KOPT-K1 (cell line): ENCODE results near the gene UHRF1.
"Not testable (repeated sequence)": the region's sequence is repeated elsewhere in the genome, so short reads cannot be mapped to it uniquely, and the experiment has no call there.

ENCODE experiments used
- H3K27ac ChIP-seq: fragments of 200-600 bp; sonication (generic); 2 replicates; pipeline ENCODE4 v1.5.1; 2016; ENCODE audit warnings: antibody characterized with exemption, mild to moderate bottlenecking, low read depth, low read length; ENCODE audit not compliant: poor library complexity, severe bottlenecking
- H3K36me3 ChIP-seq: fragments of 200-600 bp; sonication (generic); 2 replicates; pipeline ENCODE4 v1.5.1; 2017; ENCODE audit warnings: antibody characterized with exemption, mild to moderate bottlenecking, low read length, moderate library complexity; ENCODE audit not compliant: insufficient read depth
- H3K9me3 ChIP-seq: fragments of 200-600 bp; sonication (generic); 2 replicates; pipeline ENCODE4 v1.5.1; 2017; ENCODE audit warnings: antibody characterized with exemption, low read length, mild to moderate bottlenecking; ENCODE audit not compliant: insufficient read depth, poor library complexity, severe bottlenecking

The UHRF1 gene

GRCh38 chr19:4884993-4885392 is 24.3 kb upstream of the UHRF1 start:
- not testable (repeated sequence) for H3K36me3 ChIP-seq, H3K27ac ChIP-seq, H3K9me3 ChIP-seq

GRCh38 chr19:4887803-4888202 is 21.5 kb upstream of the UHRF1 start:
- H3K27ac ChIP-seq, H3K36me3 ChIP-seq: not testable (repeated sequence)

DNA sequence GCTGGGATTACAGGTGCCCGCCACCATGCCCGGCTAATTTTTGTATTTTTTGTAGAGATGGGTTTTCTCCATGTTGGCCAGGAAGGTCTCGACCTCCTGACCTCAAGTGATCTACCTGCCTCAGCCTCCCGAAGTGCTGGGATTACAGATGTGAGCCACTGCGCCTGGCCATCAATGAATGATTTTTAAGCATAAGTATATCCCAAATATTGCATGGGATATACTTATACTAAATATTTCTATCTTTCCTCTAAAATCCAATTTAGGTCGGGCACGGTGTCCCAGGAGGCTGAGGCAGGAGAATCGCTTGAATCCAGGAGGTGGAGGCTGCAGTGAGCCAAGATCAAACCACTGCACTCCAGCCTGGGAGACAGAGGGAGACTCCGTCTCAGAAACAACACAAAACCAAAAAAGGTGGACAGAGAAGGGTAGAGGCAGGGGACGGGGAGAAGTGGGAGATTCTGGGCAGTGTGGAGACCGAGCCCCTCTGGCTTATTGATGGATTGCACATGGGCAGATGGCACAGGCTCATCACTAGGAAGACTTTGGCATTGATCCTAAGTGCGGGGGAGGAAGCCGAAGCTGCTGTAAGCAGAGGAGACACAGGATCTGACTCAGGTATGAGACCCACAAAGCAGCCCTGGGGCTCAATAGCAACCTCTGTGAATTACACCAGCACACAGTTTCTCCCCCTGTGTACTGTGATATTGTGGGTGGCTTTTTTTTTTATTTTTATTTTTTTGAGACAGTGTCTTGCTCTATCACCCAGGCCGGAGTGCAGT is 20.1 kb upstream of the UHRF1 start:
- Histone ChIP-seq H3K9me3 (no peaks in the 10 kb centered on the region), H3K27ac (no peak overlapping the region), H3K36me3 (no peaks in the 10 kb centered on the region)

More at GRCh38 chr19:4887803-4888202, 21.5 kb upstream of the UHRF1 start:
- not testable (repeated sequence) for H3K9me3 ChIP-seq

DNA sequence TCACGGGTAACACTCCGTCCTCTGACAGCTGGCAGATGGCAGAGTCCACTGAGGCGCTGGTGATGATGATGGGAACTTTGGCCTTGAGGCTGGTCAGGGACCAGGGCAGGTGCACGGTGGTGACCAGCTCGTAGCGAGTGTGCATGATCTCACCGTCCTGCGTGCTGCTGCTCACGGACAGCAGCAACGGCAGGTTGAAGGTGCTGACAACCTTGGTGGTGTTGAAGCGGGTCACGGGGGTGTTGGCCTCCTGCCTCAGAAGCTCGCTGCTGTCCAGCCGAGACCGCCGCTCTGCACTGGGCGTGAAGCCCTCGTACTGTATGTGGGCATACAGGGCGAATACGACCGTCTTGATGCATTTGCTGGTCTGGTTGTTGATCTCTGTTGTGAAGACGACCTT is 18.2 kb upstream of the UHRF1 start:
- H3K9me3 ChIP-seq, result no peaks in the 10 kb centered on the region
- no peak overlapping the region for H3K27ac ChIP-seq
- H3K36me3 ChIP-seq, result no peaks in the 10 kb centered on the region

- not testable (repeated sequence) for H3K27ac ChIP-seq, H3K9me3 ChIP-seq, H3K36me3 ChIP-seq
These were observed 16.3 kb upstream of the UHRF1 start for GRCh38 chr19:4892962-4893361.

GRCh38 chr19:4896372-4896771 is 12.9 kb upstream of the UHRF1 start:
- Histone ChIP-seq H3K27ac (no peak overlapping the region), H3K9me3 (no peaks in the 10 kb centered on the region), H3K36me3 (no peaks in the 10 kb centered on the region)

GRCh38 chr19:4897146-4897545 is 12.2 kb upstream of the UHRF1 start:
- Histone ChIP-seq H3K36me3 (no peaks in the 10 kb centered on the region), H3K27ac (no peak overlapping the region), H3K9me3 (no peaks in the 10 kb centered on the region)

- not testable (repeated sequence) for H3K36me3 ChIP-seq, H3K27ac ChIP-seq
These were observed 8.4 kb upstream of the UHRF1 start for GRCh38 chr19:4900879-4901278.

DNA sequence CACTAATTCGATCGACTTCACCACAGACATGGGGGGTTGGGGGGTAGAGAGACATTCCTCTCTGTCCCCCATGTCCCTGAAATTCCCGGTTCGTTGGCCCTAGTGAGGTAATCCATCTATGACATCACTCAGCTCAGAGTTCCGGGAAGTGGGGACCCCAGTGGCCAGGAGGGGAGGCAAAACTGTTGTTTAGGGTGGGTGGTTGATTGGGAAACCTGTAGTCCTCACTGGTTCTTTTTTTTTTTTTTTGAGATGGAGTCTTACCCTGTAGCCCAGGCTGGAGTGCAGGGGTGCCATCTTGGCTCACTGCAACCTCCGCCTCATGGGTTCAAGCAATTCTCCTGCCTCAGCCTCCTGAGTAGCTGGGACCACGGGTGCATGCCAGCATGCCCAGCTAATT is 6.5 kb upstream of the UHRF1 start, which contains the start of gene ARRDC5:
Gene ARRDC5, minus strand, starts transcription at position 101 of the 400 bp plus-strand sequence. Its CDS starts 71 bp downstream, at position 30.
- H3K27ac ChIP-seq, result no peak within 1 kb of the TSS

More at GRCh38 chr19:4900879-4901278, 8.4 kb upstream of the UHRF1 start:
- not testable (repeated sequence) for H3K9me3 ChIP-seq

DNA sequence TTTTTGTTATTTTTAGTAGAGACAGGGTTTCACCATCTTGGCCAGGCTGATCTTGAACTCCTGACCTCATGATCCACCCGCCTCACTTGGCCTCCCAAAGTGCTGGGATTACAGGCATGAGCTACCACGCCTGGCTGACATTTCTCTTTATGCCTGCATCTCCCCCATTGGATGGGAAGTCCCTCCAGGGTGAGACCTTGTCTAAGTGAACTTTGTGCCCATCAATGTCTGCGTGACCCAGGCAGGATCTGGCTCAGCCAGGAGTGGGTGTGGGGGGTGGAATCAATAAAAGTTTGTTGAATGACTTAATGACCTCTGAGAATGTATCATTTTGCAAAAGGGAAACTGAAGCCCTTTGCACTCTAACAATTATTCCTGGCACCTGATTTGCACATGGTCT is 4.8 kb upstream of the UHRF1 start:
- H3K27ac ChIP-seq, result no peak overlapping the region
- H3K9me3 ChIP-seq, result no peaks in the 10 kb centered on the region
- H3K36me3 ChIP-seq, result no peaks in the 10 kb centered on the region

More for the DNA sequence above, 6.5 kb upstream of the UHRF1 start, which contains the start of gene ARRDC5:
- H3K36me3 ChIP-seq, result no peaks in the 10 kb centered on the region
- no peaks in the 10 kb centered on the region for H3K9me3 ChIP-seq

DNA sequence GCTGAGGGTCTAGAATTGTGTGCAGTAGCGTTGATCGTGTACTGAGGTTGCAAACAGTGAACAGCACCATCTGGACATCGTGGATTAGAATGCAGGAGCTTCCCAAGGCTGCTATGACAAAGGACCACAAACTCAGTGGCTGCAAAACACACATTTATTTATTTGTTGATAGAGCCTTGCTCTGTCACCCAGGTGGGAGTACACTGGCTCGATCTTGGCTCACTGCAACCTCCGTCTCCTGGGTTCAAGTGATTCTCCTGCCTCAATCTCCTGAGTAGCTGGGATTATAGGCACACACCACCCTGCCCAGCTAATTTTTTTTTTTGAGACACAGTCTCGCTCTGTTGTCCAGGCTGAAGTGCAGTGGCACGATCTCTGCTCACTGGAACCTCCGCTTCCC is 2.3 kb upstream of the UHRF1 start:
- Histone ChIP-seq H3K9me3 (no peaks in the 10 kb centered on the region), H3K36me3 (peaks cover 18% of the 10 kb centered on the region), H3K27ac (no peak overlapping the region)

- peak overlapping the region; percentile 95 for H3K27ac ChIP-seq
- no peaks in the 10 kb centered on the region for H3K9me3 ChIP-seq
- peaks cover 32% of the 10 kb centered on the region for H3K36me3 ChIP-seq
These were observed 941 bp upstream of the UHRF1 start for GRCh38 chr19:4908360-4908759.

DNA sequence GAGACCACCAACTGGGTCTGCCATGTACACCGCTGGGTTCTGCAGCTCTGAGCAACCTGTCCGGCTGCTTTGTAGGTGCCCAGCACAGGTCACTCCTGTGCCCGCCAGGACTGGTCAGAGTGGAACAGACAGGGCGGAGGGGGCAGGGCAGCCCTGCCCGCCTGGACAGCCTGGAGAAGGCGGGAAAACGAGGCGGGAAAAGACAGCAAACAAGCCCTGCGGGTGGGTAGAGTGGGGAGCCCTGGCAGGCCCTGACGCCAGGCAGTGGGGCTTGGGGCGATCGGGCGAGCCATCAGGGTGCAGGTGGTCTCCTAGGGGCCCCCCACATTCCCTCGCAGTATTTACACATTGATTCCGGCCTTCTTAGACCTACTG is 533 bp upstream of the UHRF1 start:
- Histone ChIP-seq H3K9me3 (no peaks in the 10 kb centered on the region), H3K36me3 (peaks cover 36% of the 10 kb centered on the region), H3K27ac (peak overlapping the region; percentile 95)

DNA sequence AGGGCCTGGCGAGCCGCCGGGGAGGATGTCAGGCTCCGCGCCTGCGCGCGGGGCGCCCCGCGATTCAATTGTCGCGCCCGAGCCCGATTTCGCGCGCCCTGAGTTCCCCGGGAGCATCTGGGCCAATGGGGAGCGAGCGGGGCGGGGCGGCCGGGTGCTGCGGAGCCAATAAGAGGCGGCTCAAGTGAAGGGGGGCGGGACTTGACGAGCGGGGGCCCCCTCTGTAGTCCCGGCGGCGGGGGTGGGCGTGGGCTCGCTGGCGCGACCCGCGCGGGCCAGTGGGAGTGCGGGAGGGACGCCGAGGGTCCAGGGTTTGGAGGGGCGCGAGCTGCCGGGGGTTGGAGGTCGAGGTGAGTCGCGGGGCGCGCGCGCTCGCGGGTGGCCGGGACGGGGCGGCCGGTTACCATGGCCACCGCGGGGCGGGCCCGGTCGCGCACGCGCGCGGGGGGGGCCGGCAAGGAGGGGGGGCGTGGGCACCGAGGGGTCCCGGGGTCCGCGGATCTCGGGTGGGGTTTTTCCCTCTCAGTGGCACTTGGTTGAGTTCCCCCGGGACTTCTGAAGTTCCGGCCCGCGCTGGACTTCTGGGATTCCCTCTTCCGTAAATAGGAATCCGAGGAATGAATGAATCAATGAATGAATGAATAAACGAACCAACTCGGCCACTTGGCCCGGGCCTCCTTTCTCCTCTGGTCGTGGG is 744 bp downstream of the UHRF1 start:
- H3K36me3 ChIP-seq, result peaks cover 48% of the 10 kb centered on the region
- H3K27ac ChIP-seq, result peak overlapping the region; percentile 95
- no peaks in the 10 kb centered on the region for H3K9me3 ChIP-seq

DNA sequence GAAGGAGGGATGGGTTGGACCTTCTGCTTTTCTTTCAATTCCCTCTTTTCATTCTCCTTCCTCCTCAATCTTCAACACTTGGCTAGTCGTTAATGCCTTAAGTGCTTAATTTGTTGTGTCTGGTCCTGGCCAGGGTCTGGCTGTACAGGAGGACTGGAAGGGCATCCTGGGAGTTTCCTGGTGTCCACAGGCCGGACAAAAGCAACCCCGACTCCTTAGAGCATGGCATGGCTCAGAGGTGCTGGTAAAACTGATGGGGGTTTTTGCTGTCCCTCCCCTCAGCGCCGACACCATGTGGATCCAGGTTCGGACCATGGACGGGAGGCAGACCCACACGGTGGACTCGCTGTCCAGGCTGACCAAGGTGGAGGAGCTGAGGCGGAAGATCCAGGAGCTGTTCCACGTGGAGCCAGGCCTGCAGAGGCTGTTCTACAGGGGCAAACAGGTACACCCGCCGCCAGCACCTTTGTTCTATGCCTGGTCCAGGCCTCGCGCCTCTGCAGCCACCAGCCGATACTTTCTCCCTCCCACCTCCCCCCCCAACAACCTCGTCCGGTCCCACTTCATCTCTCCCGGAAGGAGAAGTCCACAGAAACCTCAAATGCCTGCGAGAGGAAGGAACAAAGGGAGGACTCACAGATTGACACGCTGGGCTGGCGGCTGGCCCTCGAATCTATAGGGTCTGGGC is 1.4 kb downstream of the UHRF1 start:
- Histone ChIP-seq H3K36me3 (peaks cover 55% of the 10 kb centered on the region), H3K9me3 (no peaks in the 10 kb centered on the region), H3K27ac (peak overlapping the region; percentile 95)
